Left lung (tissue), 10 donors: ENCODE data around the gene FAM47C. TPM values are rescaled to one million over a fixed set of nuclear protein-coding genes. Genes with fewer than 3 reads are reported as not detected.

ENCODE experiments used
- ATAC-seq: fragments of 200-7000 bp; cut with Tn5 transposase; one replicate; pipeline ENCODE4 v1.9.1; 2020; ENCODE audit warnings: moderate library complexity
- DNase-seq, 4 donors: peaks; one replicate each; pipeline ENCODE4 v3.0.0-alpha.2; 2013 to 2020
- H3K27ac ChIP-seq, 2 donors: fragments of 200-600 bp; sonication (generic) in 1 of 2; one replicate each; pipeline versions ENCODE4 v1.5.0 to v1.8.0; 2020 to 2021
- H3K27me3 ChIP-seq, 2 donors: fragments of 200-600 bp; sonication (generic) in 1 of 2; one replicate each; pipeline versions ENCODE4 v1.5.0 to v1.8.0; 2020 to 2021
- H3K36me3 ChIP-seq, 2 donors: fragments of 200-600 bp; sonication (generic) in 1 of 2; one replicate each; pipeline versions ENCODE4 v1.5.0 to v1.8.0; 2020 to 2021
- H3K4me1 ChIP-seq, 2 donors: fragments of 200-600 bp; one replicate each; pipeline ENCODE4 v1.8.0; 2021
- H3K4me3 ChIP-seq, 2 donors: fragments of 200-600 bp; sonication (generic) in 1 of 2; one replicate each; pipeline versions ENCODE4 v1.5.0 to v1.8.0; 2020 to 2021; ENCODE audit warnings: mild to moderate bottlenecking in 1 of 2
- H3K9me3 ChIP-seq, 2 donors: fragments of 200-600 bp; sonication (generic) in 1 of 2; one replicate each; pipeline versions ENCODE4 v1.5.0 to v1.8.0; 2020 to 2021
- CTCF ChIP-seq, 2 donors: fragments of 200-600 bp; sonication (generic) in 1 of 2; IDR thresholded peaks; one replicate each; pipeline versions ENCODE4 v1.5.0 to v1.8.0; 2021; ENCODE audit warnings: antibody characterized with exemption in 2 of 2
- intact Hi-C, 2 donors: fragments of 100-400 bp; cut with DNase I; formaldehyde crosslinking; loops; one replicate each; pipeline versions ENCODE4 v1.11.2 to v1.14.2; 2022
- polyA plus RNA-seq, 6 donors: library from polyadenylated mRNA; unstranded; fragments of 120-200 nt; gene quantifications; one replicate each; pipeline ENCODE4 v1.2.1, GENCODE V29; 2013; ENCODE audit not compliant: insufficient read length in 6 of 6
- total RNA-seq, 2 donors: library from RNA; stranded (reverse); fragmentation: NEBNext Ultra II Directional; extraction: Animal tissue kit (Norgen Biotek cat#: 25700); gene quantifications; one replicate each; pipeline ENCODE4 v1.2.1, GENCODE V29; 2021
- donor health status: DM: no; HTN: yes; CAD: no.
- donor health status: DM: no; HTN: no; CAD: no.

FAM47C gene
- total and polyA plus RNA-seq, 8 donors: 0.07 to 0.10 TPM; not detected in 6

GRCh38 chrX:37060999-37061398 is 52.8 kb downstream of the FAM47C start:
- Histone ChIP-seq H3K4me3 (no peak overlapping the region), H3K27me3 (peaks cover 0 to 4% of the 10 kb centered on the region in 2 donors), H3K9me3 (no peaks in the 10 kb centered on the region), H3K4me1 (no peaks in the 10 kb centered on the region), H3K27ac (no peak overlapping the region), H3K36me3 (no peaks in the 10 kb centered on the region)
- TF ChIP-seq CTCF (IDR thresholded peaks at IDR 0.05): peak; percentile 13 to 42
- intact Hi-C loops: no loop called here
- DNase-seq (peak in 2 of 4 donors; percentile 15 to 43), ATAC-seq (peak; percentile 78)
